ENCODE data around the gene GAREM1.

DNA sequence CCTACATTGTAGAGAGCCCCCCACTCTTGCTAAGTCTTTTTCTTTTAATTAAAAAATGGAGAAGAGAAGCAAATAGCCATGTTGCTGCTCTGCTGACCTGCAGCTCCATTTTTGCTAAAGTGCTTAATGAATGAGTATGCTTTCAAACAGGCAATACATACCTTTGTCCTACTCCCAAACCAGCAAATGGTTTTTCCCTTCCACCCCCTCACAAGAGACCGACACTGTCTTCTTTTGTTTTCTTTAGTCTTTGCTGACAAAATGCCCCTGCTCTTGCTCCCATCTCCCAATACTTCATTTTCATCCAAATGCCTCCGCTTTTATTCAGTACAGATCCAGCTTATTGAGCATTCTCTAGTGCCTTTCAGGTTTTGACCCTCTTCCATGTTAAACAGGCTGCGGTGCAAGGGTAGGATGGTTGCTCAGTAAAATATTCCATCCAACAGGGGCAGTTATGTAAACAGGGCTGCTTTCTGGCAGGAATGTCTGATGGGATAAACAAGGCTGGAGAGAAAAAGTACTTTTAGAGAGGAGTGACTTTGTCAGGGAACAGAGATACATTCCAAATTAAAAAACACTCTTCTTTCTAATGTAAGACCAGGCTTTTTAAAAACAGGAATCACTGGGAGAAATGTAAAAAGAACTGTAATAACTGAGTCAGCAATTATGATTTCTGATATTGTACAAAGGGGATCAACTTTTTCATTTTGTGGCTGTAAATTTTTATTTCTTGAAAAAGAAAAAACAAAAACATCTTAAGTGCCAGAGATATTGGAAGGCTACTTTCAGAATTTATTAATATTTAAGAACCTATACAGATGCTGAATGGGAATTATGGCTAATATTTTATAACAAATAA lies 144.0 kb downstream of the GAREM1 start:
- TF ChIP-seq, protein P1, sequence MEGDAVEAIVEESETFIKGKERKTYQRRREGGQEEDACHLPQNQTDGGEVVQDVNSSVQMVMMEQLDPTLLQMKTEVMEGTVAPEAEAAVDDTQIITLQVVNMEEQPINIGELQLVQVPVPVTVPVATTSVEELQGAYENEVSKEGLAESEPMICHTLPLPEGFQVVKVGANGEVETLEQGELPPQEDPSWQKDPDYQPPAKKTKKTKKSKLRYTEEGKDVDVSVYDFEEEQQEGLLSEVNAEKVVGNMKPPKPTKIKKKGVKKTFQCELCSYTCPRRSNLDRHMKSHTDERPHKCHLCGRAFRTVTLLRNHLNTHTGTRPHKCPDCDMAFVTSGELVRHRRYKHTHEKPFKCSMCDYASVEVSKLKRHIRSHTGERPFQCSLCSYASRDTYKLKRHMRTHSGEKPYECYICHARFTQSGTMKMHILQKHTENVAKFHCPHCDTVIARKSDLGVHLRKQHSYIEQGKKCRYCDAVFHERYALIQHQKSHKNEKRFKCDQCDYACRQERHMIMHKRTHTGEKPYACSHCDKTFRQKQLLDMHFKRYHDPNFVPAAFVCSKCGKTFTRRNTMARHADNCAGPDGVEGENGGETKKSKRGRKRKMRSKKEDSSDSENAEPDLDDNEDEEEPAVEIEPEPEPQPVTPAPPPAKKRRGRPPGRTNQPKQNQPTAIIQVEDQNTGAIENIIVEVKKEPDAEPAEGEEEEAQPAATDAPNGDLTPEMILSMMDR (IDR thresholded peaks at IDR 0.05; ENCODE audit: borderline replicate concordance, extremely low read depth, low read length, poor library complexity, severe bottlenecking) = no peak
- TF ChIP-seq EZH2 (IDR thresholded peaks at IDR 0.05; ENCODE audit: borderline replicate concordance, low read depth, low read length, severe bottlenecking) = no peak

Measured in DND-41 (cell line).